Measurements from ENCODE around the gene CPSF4L.

DNA sequence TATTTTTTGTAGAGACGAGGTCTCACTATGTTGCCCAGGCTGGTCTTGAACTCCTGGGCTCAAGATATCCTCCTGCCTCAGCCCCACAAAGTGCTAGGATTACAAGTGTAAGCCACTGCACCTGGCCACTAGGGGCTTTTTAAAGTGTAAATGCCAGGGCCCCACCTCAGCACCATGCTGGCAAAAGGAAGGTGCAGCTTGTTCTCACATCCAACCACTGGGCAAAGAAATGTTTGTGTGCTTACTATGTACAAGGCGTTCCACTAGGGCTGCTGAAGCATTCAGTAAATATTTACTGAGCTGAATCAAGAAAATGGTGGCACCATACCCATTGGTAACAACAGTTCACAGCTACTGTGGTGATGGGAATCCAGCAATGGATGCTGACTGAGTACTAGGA lies 46.2 kb downstream of the CPSF4L start:
- TF ChIP-seq EZH2 (IDR thresholded peaks at IDR 0.05) (no peak), EZH2phosphoT487 (IDR thresholded peaks at IDR 0.05) (no peak)
- TF ChIP-seq, protein P1, sequence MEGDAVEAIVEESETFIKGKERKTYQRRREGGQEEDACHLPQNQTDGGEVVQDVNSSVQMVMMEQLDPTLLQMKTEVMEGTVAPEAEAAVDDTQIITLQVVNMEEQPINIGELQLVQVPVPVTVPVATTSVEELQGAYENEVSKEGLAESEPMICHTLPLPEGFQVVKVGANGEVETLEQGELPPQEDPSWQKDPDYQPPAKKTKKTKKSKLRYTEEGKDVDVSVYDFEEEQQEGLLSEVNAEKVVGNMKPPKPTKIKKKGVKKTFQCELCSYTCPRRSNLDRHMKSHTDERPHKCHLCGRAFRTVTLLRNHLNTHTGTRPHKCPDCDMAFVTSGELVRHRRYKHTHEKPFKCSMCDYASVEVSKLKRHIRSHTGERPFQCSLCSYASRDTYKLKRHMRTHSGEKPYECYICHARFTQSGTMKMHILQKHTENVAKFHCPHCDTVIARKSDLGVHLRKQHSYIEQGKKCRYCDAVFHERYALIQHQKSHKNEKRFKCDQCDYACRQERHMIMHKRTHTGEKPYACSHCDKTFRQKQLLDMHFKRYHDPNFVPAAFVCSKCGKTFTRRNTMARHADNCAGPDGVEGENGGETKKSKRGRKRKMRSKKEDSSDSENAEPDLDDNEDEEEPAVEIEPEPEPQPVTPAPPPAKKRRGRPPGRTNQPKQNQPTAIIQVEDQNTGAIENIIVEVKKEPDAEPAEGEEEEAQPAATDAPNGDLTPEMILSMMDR (IDR thresholded peaks at IDR 0.05): peak; percentile 12

Measured in neural progenitor cell (in vitro differentiated cells).